ENCODE data around the gene RTL1.

The RTL1 gene

DNA sequence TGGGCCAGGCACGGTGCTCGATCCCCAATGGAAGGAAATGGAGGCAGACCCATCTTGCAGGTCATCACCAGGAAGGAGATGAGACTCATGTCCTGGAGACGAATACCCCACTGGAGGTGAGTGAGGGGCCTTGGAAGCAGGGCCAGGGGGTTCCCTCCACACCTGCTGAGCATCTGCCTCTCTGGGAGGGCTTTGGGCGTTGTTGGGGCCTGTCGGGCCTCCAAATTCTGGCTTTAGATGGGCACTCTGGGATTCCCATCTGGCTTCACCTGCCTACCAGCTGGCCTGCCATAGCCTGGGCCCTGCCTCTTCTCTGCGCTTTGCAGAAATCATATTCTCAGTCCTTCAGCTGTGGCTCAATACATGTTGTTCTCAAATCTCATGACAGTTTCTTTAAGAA, 13.9 kb downstream of the RTL1 start:
- no peak for DNase-seq (ENCODE audit: low spot score)
- POLR2A ChIA-PET (ENCODE audit: low non-redundant PET): interaction anchor here (0.6 kb wide), 1 partner anchor 56 kb away, joined by 9 read pairs; no protein-coding TSS in a partner anchor
- no peak for TF ChIP-seq CTCF (conservative IDR thresholded peaks at IDR 0.05; ENCODE audit: low read depth)
- no peak overlapping the region for H3K27ac ChIP-seq
- CTCF ChIA-PET: no interaction called here

DNA sequence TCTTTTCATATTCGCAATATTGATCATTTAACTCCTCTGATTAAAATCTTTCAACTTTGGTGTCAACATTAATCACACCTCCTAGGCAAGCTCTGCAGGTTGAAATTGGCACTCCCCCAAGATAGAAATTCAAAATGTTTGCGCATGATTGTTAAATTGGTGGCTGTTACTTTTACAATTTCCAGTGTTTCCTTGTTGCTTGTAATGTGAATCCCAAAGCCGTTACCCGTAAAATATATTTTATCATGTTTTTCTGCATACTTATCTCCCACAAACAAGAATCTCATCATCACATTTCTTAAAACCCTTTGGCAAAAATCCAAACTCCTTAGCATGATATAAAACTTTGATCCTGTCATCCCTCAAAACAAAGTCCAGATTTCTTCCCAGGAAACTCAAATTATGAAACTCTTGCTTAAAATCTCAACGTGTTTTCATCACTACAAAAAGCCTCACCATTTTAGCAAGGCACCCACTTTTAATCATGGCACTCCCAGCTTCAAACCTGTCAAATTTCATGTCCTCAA, 14.7 kb downstream of the RTL1 start:
- no peak for DNase-seq (ENCODE audit: low spot score)
- ChIA-PET POLR2A (ENCODE audit: low non-redundant PET) (no interaction called here), CTCF (no interaction called here)
- TF ChIP-seq CTCF (conservative IDR thresholded peaks at IDR 0.05; ENCODE audit: low read depth): no peak
- H3K27ac ChIP-seq: no peak overlapping the region

GRCh38 chr14:100887728-100888335, 15.7 kb downstream of the RTL1 start:
- H3K27ac ChIP-seq: no peak overlapping the region
- ChIA-PET POLR2A (ENCODE audit: low non-redundant PET) (no interaction called here), CTCF (no interaction called here)
- TF ChIP-seq CTCF (conservative IDR thresholded peaks at IDR 0.05; ENCODE audit: low read depth): no peak
- no peak for DNase-seq (ENCODE audit: low spot score)

DNA sequence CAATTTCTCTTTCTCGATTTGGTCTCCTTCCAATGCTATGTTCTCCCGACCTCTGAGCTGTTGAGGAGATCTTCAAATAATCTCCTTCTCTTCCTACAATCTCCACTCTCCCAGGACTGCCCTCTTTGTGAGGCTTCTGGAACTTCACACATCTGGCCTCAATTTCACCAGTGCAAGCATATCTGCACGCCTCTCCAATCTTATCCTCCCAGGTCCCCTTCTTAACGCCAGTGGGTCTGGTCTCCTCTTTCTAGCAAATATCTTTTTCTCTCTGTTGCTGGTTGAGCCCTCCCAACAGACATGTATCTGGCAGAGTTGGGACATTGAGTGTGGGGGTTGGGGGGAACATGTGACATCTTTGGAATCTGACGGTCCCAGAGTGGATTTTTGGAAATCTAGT, 17.9 kb downstream of the RTL1 start:
- ChIA-PET CTCF (no interaction called here), POLR2A (ENCODE audit: low non-redundant PET) (no interaction called here)
- DNase-seq (ENCODE audit: low spot score): no peak
- no peak for TF ChIP-seq CTCF (conservative IDR thresholded peaks at IDR 0.05; ENCODE audit: low read depth)
- no peak overlapping the region for H3K27ac ChIP-seq

- POLR2A ChIA-PET (ENCODE audit: low non-redundant PET): no interaction called here
- no peak overlapping the region for H3K27ac ChIP-seq
- CTCF ChIA-PET: no interaction called here
- no peak for TF ChIP-seq CTCF (conservative IDR thresholded peaks at IDR 0.05; ENCODE audit: low read depth)
- DNase-seq (ENCODE audit: low spot score): no peak
Observed at GRCh38 chr14:100885196-100885595, 18.3 kb downstream of the RTL1 start.

DNA sequence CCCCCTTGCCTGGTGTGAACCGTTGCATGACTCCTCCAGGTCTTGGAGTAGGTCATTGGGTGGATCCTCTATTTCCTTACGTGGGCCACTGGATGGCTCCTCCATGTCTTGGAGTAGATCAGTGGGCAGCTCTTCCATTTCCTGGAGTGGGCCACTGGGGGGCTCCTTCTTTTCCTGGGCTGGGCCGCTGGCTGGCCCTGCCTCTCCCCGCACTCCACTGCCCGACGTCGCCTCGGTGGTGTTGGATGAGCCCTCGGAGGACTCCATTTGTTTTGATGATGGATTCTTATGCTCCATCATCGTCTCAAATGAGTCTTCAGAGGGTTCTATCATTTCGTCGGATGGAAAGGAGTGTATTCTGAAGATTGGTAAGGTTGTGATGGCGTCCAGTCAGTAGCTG, 19.1 kb downstream of the RTL1 start:
- TF ChIP-seq CTCF (conservative IDR thresholded peaks at IDR 0.05; ENCODE audit: low read depth): no peak
- H3K27ac ChIP-seq: no peak overlapping the region
- CTCF ChIA-PET: no interaction called here
- POLR2A ChIA-PET (ENCODE audit: low non-redundant PET): no interaction called here
- no peak for DNase-seq (ENCODE audit: low spot score)
